Lung (tissue), 12 donors: ENCODE results near the gene CHMP1A. TPM values are rescaled to one million over a fixed set of nuclear protein-coding genes. Genes with fewer than 3 reads are reported as not detected.

Experiments used
- ATAC-seq: fragments of 200-7000 bp; cut with Tn5 transposase; one replicate; pipeline ENCODE4 v1.9.1; 2020; ENCODE audit warnings: moderate number of reproducible peaks; ENCODE audit not compliant: insufficient read depth, low FRiP score
- DNase-seq, 3 donors: peaks; one replicate each; pipeline ENCODE4 v3.0.0-alpha.2; 2013 to 2017
- H3K27ac ChIP-seq, 2 donors: one replicate each; pipeline ENCODE4 v1.5.1; 2013; ENCODE audit warnings: mild to moderate bottlenecking in 2 of 2, moderate library complexity in 2 of 2, control low read depth in 1 of 2, inconsistent platforms in 1 of 2, low read depth in 1 of 2, low read length in 1 of 2
- H3K27me3 ChIP-seq, 3 donors: one replicate each; pipeline ENCODE4 v1.5.1; 2013; ENCODE audit warnings: low read length in 2 of 3; ENCODE audit not compliant: control insufficient read depth in 3 of 3, insufficient read depth in 3 of 3
- H3K36me3 ChIP-seq, 4 donors: one replicate each; pipeline ENCODE4 v1.5.1; 2013; ENCODE audit warnings: low read length in 4 of 4, mild to moderate bottlenecking in 1 of 4, moderate library complexity in 1 of 4; ENCODE audit not compliant: control insufficient read depth in 4 of 4, insufficient read depth in 4 of 4
- H3K4me1 ChIP-seq, 5 donors: one replicate each; pipeline ENCODE4 v1.5.1; 2013; ENCODE audit warnings: low read length in 5 of 5, mild to moderate bottlenecking in 2 of 5, moderate library complexity in 1 of 5; ENCODE audit not compliant: control insufficient read depth in 5 of 5, insufficient read depth in 5 of 5
- H3K4me3 ChIP-seq: one replicate; pipeline ENCODE4 v1.5.1; 2013; ENCODE audit warnings: mild to moderate bottlenecking, control low read depth, moderate library complexity
- H3K9ac ChIP-seq, 2 donors: one replicate each; pipeline ENCODE4 v1.5.1; 2013; ENCODE audit warnings: low read length in 2 of 2, control low read depth in 1 of 2; ENCODE audit not compliant: insufficient read depth in 1 of 2
- H3K9me3 ChIP-seq, 4 donors: one replicate each; pipeline ENCODE4 v1.5.1; 2013; ENCODE audit warnings: low read length in 3 of 4, mild to moderate bottlenecking in 1 of 4, moderate library complexity in 1 of 4; ENCODE audit not compliant: control insufficient read depth in 4 of 4, insufficient read depth in 3 of 4
- WGBS, 2 donors: extraction: QIAGEN DNeasy Blood & Tissue Kit; methylation state at CpG; one replicate each; pipeline ENCODE4 v1.1.7; 2013; 5-methylcytosine and 5-hydroxymethylcytosine counted together
- polyA plus RNA-seq, 2 donors: library from polyadenylated mRNA; stranded (reverse); fragments of 200-250 nt; gene quantifications; one replicate each; pipeline ENCODE4 v1.2.1, GENCODE V29; 2013
- total RNA-seq, 2 donors: library from RNA; depleted of rRNA in 1 of 2; stranded (reverse); fragments of >200 nt in 1 of 2; gene quantifications; one replicate each; pipeline ENCODE4 v1.2.1, GENCODE V29; 2014 to 2021
- TF ChIP-seq, protein P1 (sequence below): IDR thresholded peaks from 2 replicates; pipeline ENCODE4 v1.5.1; 2012; ENCODE audit warnings: mild to moderate bottlenecking; ENCODE audit errors: control extremely low read depth, extremely low read depth
- donor health status: control.
- donor health status: control.
- donor health status: Bipolar disorder and iron deficiency.
- donor health status: healthy.
- donor health status: DM: yes; HTN: yes; CAD: no.

The CHMP1A gene
- total and polyA plus RNA-seq, 4 donors, result 61.3 to 98.4 (median 85.5) TPM

GRCh38 chr16:89651584-89651983 is 5.9 kb downstream of the CHMP1A start:
- no peak overlapping the region for H3K9ac ChIP-seq
- DNase-seq (no peak), ATAC-seq (no peak)
- H3K27ac ChIP-seq, result no peak overlapping the region
- peaks cover 0 to 5% (median 3%) of the 10 kb centered on the region in 5 donors for H3K4me1 ChIP-seq
- peaks cover 9 to 32% (median 11%) of the 10 kb centered on the region in 4 donors for H3K36me3 ChIP-seq
- no peaks in the 10 kb centered on the region for H3K27me3 ChIP-seq
- TF ChIP-seq, protein P1, sequence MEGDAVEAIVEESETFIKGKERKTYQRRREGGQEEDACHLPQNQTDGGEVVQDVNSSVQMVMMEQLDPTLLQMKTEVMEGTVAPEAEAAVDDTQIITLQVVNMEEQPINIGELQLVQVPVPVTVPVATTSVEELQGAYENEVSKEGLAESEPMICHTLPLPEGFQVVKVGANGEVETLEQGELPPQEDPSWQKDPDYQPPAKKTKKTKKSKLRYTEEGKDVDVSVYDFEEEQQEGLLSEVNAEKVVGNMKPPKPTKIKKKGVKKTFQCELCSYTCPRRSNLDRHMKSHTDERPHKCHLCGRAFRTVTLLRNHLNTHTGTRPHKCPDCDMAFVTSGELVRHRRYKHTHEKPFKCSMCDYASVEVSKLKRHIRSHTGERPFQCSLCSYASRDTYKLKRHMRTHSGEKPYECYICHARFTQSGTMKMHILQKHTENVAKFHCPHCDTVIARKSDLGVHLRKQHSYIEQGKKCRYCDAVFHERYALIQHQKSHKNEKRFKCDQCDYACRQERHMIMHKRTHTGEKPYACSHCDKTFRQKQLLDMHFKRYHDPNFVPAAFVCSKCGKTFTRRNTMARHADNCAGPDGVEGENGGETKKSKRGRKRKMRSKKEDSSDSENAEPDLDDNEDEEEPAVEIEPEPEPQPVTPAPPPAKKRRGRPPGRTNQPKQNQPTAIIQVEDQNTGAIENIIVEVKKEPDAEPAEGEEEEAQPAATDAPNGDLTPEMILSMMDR, result no peak
- WGBS, 2 donors, result 94 to 97% methylated on average over 15 of the region's 15 CpGs
- H3K4me3 ChIP-seq, result no peak overlapping the region
- no peaks in the 10 kb centered on the region for H3K9me3 ChIP-seq

DNA sequence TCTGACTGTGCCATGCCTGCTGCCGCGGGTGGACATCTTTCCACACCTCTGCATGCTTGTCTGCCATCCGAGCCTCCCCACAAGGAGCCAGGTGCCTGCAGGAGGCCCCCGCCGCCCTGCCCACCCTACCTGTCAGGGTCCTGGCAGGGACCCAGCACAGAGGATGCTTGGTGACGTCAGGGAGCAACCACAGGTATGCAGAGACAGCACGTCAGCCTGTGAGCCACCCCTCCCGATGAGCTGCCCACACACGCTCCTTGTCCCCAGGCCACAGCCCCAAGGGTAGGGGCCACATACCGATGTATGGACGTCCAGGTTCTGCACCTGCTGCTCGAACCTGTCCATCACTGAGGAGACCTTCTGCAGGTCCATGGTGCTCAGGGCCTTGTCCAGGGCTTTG is 10.6 kb downstream of the CHMP1A start:
- ATAC-seq (no peak), DNase-seq (no peak)
- TF ChIP-seq, protein P1, result no peak
- 93 to 94% methylated on average over 12 of the region's 12 CpGs for WGBS, 2 donors
- Histone ChIP-seq H3K27ac (no peak overlapping the region), H3K9me3 (no peaks in the 10 kb centered on the region), H3K27me3 (no peaks in the 10 kb centered on the region), H3K9ac (no peak overlapping the region), H3K36me3 (peaks cover 7 to 57% (median 20%) of the 10 kb centered on the region in 4 donors), H3K4me3 (no peak overlapping the region), H3K4me1 (no peaks in the 10 kb centered on the region)

DNA sequence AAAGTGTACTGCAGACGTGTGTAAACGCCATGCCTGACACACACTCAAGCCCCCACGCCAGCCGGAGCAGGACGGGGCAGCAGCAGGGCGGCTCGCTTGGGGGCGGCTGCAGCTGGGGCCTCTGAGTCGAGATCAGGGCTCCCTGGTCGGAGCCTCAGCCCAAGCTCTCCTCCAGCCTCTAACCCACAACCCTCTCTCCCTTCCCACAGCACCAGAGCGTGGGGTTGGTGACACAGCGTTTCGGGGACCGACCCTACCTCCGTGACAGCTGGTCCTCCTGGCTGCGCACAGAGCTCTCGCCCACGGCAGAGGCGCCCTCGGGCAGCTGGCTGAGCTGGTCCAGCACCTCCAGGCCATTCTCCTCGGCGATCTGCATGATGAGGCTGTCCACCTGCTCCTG is 11.2 kb downstream of the CHMP1A start:
- ATAC-seq, result no peak
- WGBS, 2 donors, result 96 to 97% methylated on average over 22 of the region's 22 CpGs
- DNase-seq, result no peak
- Histone ChIP-seq H3K9me3 (no peaks in the 10 kb centered on the region), H3K27me3 (no peaks in the 10 kb centered on the region), H3K4me3 (no peak overlapping the region), H3K36me3 (peaks cover 7 to 54% (median 19%) of the 10 kb centered on the region in 4 donors), H3K27ac (no peak overlapping the region), H3K9ac (no peak overlapping the region), H3K4me1 (no peaks in the 10 kb centered on the region)
- TF ChIP-seq, protein P1, result no peak

DNA sequence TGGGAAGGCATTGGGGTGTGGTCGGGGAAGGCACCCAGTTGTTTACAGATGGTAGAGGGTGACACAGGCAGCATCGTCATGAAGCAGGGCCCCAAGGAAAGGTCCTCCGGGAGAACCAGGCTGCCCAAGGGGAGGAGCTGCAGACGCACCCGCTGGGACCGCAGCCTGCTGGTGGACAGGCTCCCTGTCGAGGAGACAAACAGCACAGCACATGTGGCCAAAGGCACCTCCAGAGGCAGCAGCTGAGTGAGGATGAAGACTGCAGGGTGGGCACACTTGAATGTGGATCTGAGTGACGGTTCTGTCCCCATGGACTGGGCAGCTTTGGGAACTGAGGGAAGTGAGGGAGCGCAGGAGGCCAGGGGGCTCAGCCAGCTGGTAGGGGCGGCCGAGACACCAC is 12.4 kb downstream of the CHMP1A start:
- Histone ChIP-seq H3K4me1 (peaks cover 0 to 6% (median 0%) of the 10 kb centered on the region in 5 donors), H3K9me3 (no peaks in the 10 kb centered on the region), H3K27me3 (no peaks in the 10 kb centered on the region), H3K4me3 (no peak overlapping the region), H3K9ac (no peak overlapping the region), H3K27ac (no peak overlapping the region), H3K36me3 (peaks cover 7 to 49% (median 18%) of the 10 kb centered on the region in 4 donors)
- no peak for DNase-seq
- WGBS, 2 donors, result 90 to 95% methylated on average over 11 of the region's 11 CpGs
- TF ChIP-seq, protein P1, result no peak
- no peak for ATAC-seq
